ENCODE results near the gene EZH2.

Gene EZH2

GRCh38 chr7:148761499-148762278 is 122.4 kb downstream of the EZH2 start:
- no peak for DNase-seq (ENCODE audit: low spot score)

Data from hepatic stellate cell (primary cell).